HepG2 (cell line): ENCODE results near the gene WSB1. TPM values are rescaled to one million over a fixed set of nuclear protein-coding genes. Genes with fewer than 3 reads are reported as not detected.

ENCODE experiments used
- BHLHE40 ChIP-seq: IDR thresholded peaks from 2 replicates; pipeline ENCODE4 v1.6.1; 2011; ENCODE audit warnings: low read length, improper control_type of control experiment
- NCOA2 ChIP-seq: sonication (generic); formaldehyde crosslinking; IDR thresholded peaks from 2 replicates; pipeline ENCODE4 v1.8.0; 2022; ENCODE audit warnings: inconsistent platforms
- SMC3 ChIP-seq: IDR thresholded peaks from 2 replicates; pipeline ENCODE4 v1.6.1; 2011; ENCODE audit warnings: low read length, improper control_type of control experiment
- SOX6 ChIP-seq, 2 experiments: fragments of 450-650 bp in 1 of 2; sonication (generic) in 1 of 2; formaldehyde crosslinking in 1 of 2; IDR thresholded peaks; 2 replicates each; pipeline versions ENCODE4 v1.4.0 to v1.6.1; 2017 to 2020; ENCODE audit warnings: antibody characterized with exemption in 1 of 2, mild to moderate bottlenecking in 1 of 2, missing genetic modification reagents in 1 of 2
- SSRP1 ChIP-seq: IDR thresholded peaks from 2 replicates; pipeline ENCODE4 v1.6.1; 2016; ENCODE audit warnings: control low read depth
- YEATS2 ChIP-seq: sonication (generic); formaldehyde crosslinking; IDR thresholded peaks from 2 replicates; pipeline ENCODE4 v1.4.0; 2020; ENCODE audit warnings: missing genetic modification reagents, borderline replicate concordance
- ZBED4 ChIP-seq: sonication (generic); formaldehyde crosslinking; IDR thresholded peaks from 2 replicates; pipeline ENCODE4 v1.4.0; 2020; ENCODE audit warnings: missing genetic modification reagents, borderline replicate concordance
- ZMYM4 ChIP-seq: sonication (generic); formaldehyde crosslinking; IDR thresholded peaks from 2 replicates; pipeline ENCODE4 v1.8.1; 2023; ENCODE audit warnings: mild to moderate bottlenecking, missing genetic modification reagents
- ZNF230 ChIP-seq: sonication (generic); formaldehyde crosslinking; IDR thresholded peaks from 2 replicates; pipeline ENCODE4 v1.4.0; 2020; ENCODE audit warnings: mild to moderate bottlenecking, missing genetic modification reagents
- ZNF329 ChIP-seq: sonication (generic); formaldehyde crosslinking; IDR thresholded peaks from 2 replicates; pipeline ENCODE4 v1.9.0; 2021; ENCODE audit warnings: low read depth, mild to moderate bottlenecking, missing genetic modification reagents
- ZNF569 ChIP-seq: sonication (generic); formaldehyde crosslinking; IDR thresholded peaks from 2 replicates; pipeline ENCODE4 v1.5.0; 2020; ENCODE audit warnings: mild to moderate bottlenecking, missing genetic modification reagents, moderate library complexity, borderline replicate concordance
- ZNF574 ChIP-seq: sonication (generic); formaldehyde crosslinking; IDR thresholded peaks from 2 replicates; pipeline ENCODE4 v1.4.0; 2020; ENCODE audit warnings: missing genetic modification reagents
- ZNF614 ChIP-seq: IDR thresholded peaks from 2 replicates; pipeline ENCODE4 v1.6.1; 2018; ENCODE audit warnings: missing biosample characterization, missing genetic modification reagents, inconsistent platforms, borderline replicate concordance
- polyA plus RNA-seq, 8 experiments: library from polyadenylated mRNA; depleted of rRNA in 3 of 8; stranded (reverse) in 7 of 8; unstranded in 1 of 8; fragments of >200 nt; fragmentation: Illumina TruSeq in 4 of 8; extraction: Trizol in 4 of 8; gene quantifications; 2 replicates each; pipeline versions ENCODE4 v1.2.1 to v1.2.3, GENCODE V29; 2011 to 2016; ENCODE audit warnings: low read depth in 4 of 8, missing spikeins in 1 of 8, mixed read lengths in 1 of 8; ENCODE audit not compliant: insufficient read depth in 1 of 8
- total RNA-seq, 5 experiments: library from RNA; depleted of rRNA; stranded (reverse); fragments of >200 nt; fragmentation: Illumina TruSeq; extraction: Trizol; gene quantifications; 2 replicates each; pipeline ENCODE4 v1.2.3, GENCODE V29; 2016; ENCODE audit warnings: low read depth in 1 of 5
- TF ChIP-seq, protein P1 (sequence below): sonication (generic); formaldehyde crosslinking; IDR thresholded peaks from 2 replicates; pipeline ENCODE4 v1.5.1; 2020; ENCODE audit warnings: mild to moderate bottlenecking, missing genetic modification reagents, borderline replicate concordance
- TF ChIP-seq, protein P2 (sequence below): sonication (generic); formaldehyde crosslinking; IDR thresholded peaks from 2 replicates; pipeline ENCODE4 v1.5.0; 2020; ENCODE audit warnings: mild to moderate bottlenecking, missing genetic modification reagents, moderate library complexity

WSB1 gene
- total and polyA plus RNA-seq, 2 of the 13 experiments (the other 11 are each of a cell fraction or from before 2014, with no cell fraction given), result 81.3 to 294 TPM

DNA sequence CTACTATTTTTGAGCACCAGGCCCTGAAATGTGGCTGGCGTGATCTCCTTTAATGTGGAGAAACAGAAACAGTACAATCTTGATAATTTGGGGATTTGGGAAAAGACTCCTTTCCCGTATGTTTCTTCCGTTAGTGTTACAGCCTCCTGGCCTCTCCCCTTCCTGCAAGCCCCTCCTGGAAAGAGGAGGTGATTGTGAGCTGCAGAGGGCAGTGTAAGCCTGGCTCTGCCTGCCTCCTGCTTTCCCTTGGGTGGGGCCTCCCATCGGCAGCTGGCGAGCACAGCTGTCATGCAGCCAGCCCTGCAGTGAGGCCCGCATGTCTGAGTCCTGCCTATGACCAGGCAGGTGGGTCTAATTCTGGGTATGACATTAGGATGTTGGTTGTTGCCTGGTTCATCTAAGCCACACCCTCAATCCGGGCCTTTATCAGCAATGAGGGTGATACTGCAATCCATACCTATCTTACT is 48.7 kb upstream of the WSB1 start (continued):
- TF ChIP-seq ZBED4 (CRISPR knock-in tag) (peak; percentile 63; the same call in 1 of the 2 replicates), BHLHE40 (peak; percentile 36; the same call in 1 of the 2 replicates), SSRP1 (0 out of 2 replicates have a peak, but pooled peaks have one; percentile 39), SMC3 (peak; percentile 84), SOX6 (IDR thresholded peaks at IDR 0.05) (no peak), SOX6 (CRISPR knock-in tag; IDR thresholded peaks at IDR 0.05) (peak; percentile 55; the same call in 1 of the 2 replicates), NCOA2 (0 out of 2 replicates have a peak, but pooled peaks have one; percentile 27), ZNF329 (CRISPR knock-in tag) (no peak), ZNF230 (CRISPR knock-in tag) (0 out of 2 replicates have a peak, but pooled peaks have one; percentile 17), ZMYM4 (CRISPR knock-in tag) (peak; percentile 65; the same call in 1 of the 2 replicates), ZNF574 (peak; percentile 70; the same call in 1 of the 2 replicates), ZNF614 (CRISPR knock-in tag) (peak; percentile 52; the same call in 1 of the 2 replicates), ZNF569 (no peak), YEATS2 (peak; percentile 70; the same call in 1 of the 2 replicates)
- TF ChIP-seq, protein P1, sequence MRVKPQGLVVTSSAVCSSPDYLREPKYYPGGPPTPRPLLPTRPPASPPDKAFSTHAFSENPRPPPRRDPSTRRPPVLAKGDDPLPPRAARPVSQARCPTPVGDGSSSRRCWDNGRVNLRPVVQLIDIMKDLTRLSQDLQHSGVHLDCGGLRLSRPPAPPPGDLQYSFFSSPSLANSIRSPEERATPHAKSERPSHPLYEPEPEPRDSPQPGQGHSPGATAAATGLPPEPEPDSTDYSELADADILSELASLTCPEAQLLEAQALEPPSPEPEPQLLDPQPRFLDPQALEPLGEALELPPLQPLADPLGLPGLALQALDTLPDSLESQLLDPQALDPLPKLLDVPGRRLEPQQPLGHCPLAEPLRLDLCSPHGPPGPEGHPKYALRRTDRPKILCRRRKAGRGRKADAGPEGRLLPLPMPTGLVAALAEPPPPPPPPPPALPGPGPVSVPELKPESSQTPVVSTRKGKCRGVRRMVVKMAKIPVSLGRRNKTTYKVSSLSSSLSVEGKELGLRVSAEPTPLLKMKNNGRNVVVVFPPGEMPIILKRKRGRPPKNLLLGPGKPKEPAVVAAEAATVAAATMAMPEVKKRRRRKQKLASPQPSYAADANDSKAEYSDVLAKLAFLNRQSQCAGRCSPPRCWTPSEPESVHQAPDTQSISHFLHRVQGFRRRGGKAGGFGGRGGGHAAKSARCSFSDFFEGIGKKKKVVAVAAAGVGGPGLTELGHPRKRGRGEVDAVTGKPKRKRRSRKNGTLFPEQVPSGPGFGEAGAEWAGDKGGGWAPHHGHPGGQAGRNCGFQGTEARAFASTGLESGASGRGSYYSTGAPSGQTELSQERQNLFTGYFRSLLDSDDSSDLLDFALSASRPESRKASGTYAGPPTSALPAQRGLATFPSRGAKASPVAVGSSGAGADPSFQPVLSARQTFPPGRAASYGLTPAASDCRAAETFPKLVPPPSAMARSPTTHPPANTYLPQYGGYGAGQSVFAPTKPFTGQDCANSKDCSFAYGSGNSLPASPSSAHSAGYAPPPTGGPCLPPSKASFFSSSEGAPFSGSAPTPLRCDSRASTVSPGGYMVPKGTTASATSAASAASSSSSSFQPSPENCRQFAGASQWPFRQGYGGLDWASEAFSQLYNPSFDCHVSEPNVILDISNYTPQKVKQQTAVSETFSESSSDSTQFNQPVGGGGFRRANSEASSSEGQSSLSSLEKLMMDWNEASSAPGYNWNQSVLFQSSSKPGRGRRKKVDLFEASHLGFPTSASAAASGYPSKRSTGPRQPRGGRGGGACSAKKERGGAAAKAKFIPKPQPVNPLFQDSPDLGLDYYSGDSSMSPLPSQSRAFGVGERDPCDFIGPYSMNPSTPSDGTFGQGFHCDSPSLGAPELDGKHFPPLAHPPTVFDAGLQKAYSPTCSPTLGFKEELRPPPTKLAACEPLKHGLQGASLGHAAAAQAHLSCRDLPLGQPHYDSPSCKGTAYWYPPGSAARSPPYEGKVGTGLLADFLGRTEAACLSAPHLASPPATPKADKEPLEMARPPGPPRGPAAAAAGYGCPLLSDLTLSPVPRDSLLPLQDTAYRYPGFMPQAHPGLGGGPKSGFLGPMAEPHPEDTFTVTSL (CRISPR knock-in tag), result no peak
- TF ChIP-seq, protein P2, sequence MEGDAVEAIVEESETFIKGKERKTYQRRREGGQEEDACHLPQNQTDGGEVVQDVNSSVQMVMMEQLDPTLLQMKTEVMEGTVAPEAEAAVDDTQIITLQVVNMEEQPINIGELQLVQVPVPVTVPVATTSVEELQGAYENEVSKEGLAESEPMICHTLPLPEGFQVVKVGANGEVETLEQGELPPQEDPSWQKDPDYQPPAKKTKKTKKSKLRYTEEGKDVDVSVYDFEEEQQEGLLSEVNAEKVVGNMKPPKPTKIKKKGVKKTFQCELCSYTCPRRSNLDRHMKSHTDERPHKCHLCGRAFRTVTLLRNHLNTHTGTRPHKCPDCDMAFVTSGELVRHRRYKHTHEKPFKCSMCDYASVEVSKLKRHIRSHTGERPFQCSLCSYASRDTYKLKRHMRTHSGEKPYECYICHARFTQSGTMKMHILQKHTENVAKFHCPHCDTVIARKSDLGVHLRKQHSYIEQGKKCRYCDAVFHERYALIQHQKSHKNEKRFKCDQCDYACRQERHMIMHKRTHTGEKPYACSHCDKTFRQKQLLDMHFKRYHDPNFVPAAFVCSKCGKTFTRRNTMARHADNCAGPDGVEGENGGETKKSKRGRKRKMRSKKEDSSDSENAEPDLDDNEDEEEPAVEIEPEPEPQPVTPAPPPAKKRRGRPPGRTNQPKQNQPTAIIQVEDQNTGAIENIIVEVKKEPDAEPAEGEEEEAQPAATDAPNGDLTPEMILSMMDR, result peak; percentile 97
